ENCODE measurements around the gene ERC2.

ERC2 gene

DNA sequence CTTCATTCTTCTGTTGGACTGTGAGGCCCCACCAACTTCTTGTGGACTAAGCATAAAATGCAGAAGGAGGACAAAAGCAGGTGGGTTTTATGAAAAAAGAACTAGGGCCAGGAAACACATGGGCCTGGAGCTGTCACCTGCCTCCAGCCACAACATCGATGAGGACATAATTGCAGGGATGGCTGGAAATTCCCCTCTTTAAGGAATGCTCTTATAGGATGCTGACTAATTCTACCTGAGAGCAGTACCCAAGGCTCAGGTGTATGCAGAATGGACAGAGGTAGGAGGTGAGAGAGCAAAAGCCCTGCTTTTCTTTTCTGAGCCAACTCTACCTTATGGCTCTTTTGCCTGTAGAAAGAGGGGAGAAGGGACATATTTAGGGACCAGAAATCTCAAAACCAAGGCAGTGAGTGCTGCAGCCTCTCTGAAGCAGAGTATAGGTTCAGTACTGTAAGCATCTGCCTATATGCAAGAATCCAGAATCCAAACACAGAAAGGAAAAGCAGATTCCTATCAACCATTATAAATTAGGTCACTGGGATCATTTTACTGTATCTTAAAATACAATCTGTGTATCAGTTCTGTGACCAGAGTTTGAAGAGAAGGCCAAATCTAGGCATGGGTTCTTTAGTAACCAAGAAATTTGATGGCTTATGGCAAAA is 775.8 kb downstream of the ERC2 start:
- DNase-seq (ENCODE audit: low spot score) (no peak), FAIRE-seq (no peak)

- FAIRE-seq = no peak
- DNase-seq (ENCODE audit: low spot score) = no peak
Measured at GRCh38 chr3:55691141-55691540, 777.1 kb downstream of the ERC2 start.

DNA sequence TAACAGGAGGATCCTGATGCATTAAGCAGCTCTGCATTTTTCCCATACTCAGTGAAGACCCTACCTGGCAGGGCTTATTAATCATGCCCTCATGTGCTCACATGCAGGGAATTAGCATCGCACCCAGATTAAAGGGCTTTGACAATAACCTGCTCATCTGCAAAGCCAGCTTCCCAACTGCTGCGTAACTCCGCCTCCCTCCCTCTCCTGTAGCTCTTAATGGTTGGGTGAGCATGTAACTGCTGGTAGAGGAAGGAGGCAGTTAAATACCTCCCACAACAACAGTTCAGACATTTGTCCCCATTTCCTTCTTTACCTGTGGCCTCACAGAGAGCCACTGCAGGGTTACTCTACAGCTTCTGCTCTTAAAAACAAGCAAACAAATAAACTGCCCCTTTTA is 777.5 kb downstream of the ERC2 start:
- DNase-seq (ENCODE audit: low spot score) = no peak
- FAIRE-seq = no peak

- FAIRE-seq (no peak), DNase-seq (ENCODE audit: low spot score) (no peak)
Measured at GRCh38 chr3:55690177-55690576, 778.1 kb downstream of the ERC2 start.

DNA sequence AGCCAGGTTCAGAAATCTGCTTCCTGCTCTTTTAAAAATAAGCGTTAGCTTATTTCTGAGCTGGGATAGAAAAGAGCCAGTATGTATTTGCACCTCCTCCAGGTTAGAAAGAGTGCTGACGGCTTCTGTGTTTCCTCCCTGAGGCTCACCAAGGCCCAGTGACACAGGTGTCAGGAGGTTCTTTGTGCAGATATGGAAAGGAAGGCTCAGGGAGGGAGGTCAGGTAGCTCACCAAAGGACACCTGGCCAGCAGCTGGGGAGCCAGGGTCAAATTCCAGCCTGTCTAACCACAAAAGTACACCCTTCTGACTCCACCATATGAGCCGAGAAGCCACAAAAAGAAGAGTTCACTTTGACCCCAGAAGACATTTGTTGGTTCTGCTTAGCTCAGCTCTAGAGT is 780.1 kb downstream of the ERC2 start:
- DNase-seq (ENCODE audit: low spot score) (no peak), FAIRE-seq (no peak)

GRCh38 chr3:55687526-55687925 is 780.7 kb downstream of the ERC2 start:
- no peak for DNase-seq (ENCODE audit: low spot score)
- no peak for FAIRE-seq

- DNase-seq (ENCODE audit: low spot score) (peak; percentile 63), FAIRE-seq (peak; percentile 42)
Measured at GRCh38 chr3:55686426-55687254, 781.6 kb downstream of the ERC2 start.

- DNase-seq (ENCODE audit: low spot score) (no peak), FAIRE-seq (no peak)
Measured at GRCh38 chr3:55683666-55684270, 784.5 kb downstream of the ERC2 start.

DNA sequence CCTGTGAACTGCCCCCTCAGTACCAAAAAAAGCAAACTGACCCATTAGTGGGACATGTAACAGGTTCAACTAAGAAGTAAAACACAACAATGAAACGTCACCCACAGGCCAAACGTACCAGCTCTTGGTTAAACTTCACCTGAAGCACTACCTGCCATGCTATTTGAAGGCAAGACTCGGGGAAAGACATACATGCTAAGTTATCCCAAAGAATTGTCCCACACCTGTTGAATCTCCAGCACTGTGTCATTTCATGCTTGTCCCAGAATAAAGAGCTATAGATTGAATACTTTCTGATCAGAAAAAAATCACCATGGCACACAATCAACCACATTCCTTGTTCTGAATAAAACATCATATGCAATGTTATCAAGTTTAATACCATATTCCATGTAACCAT is 785.8 kb downstream of the ERC2 start:
- FAIRE-seq = no peak
- no peak for DNase-seq (ENCODE audit: low spot score)

DNA sequence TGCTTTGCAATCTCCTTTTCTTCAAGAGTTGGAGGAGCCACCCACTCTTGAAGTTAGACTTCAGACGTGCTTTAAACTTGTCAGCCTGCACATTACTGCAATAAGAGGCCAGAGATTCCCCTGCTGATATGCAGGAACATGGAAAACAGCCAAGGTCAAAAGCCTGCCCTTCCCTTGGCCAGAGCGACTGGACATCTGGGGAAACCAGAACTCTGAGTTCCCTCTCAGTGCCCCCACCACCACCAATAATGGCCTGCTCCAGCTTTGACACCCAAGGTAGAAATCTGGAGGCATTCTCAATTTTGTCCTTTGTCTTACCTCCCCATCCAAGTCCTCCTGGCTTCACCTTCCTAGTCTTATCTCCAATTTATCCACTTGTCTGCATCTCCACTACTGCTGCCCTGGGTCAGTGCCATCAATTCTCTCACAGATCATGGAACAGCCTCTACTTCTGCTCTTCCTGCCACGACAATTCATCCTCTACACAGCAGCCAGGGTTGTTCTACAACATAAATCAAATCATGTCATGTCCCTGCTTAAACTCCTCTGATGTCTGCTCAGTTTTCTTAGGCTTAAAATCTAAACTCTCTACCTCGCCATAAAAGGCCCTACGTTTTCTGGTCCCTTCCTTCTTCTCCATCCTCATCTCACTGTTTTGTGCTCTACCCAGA is 789.6 kb downstream of the ERC2 start:
- DNase-seq (ENCODE audit: low spot score) = no peak
- FAIRE-seq = no peak

GRCh38 chr3:55676643-55677042 is 791.6 kb downstream of the ERC2 start:
- no peak for FAIRE-seq
- DNase-seq (ENCODE audit: low spot score) = no peak

DNA sequence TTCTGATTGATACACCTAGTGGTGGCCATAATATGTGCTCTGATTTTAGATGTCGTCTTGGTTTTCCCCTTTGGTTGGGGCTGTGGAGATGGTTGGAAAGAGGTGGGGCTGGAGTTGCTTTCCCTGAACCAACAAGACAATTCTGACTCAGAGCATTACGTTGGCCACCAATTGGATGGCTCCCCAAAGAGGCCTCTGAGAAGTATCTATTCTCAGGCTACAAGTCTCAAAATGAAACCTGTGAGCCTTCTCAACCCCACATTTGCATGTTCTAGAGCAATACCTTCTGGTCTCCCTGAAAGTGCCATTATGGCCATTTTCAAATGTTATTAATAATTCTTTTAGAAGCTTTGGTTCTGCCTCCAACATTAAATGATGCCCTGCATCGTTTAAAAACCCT is 792.8 kb downstream of the ERC2 start:
- DNase-seq (ENCODE audit: low spot score) (no peak), FAIRE-seq (no peak)

DNA sequence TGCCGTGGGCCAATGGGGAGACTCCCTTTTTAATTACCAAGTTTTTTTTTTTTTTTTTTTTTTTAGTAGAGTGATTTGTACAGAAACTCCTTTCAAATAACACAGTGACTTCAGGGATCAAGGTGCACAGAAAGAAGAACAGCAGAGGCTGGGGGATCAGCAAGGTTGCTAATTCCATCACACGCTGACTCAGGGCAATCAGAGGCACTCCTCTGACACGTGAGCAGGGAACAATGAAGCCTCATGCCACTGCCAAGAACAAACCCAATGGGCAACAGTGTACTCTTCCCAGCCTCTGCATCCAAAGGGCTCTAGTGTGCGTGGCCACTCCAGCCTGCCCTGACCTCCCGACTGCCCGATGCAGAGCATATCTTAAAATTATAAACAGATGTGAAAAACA is 794.5 kb downstream of the ERC2 start:
- FAIRE-seq = no peak

GRCh38 chr3:55669133-55669532 is 799.1 kb downstream of the ERC2 start:
- FAIRE-seq = no peak
- DNase-seq (ENCODE audit: low spot score) = no peak

More for the DNA sequence above, 794.5 kb downstream of the ERC2 start:
- no peak for DNase-seq (ENCODE audit: low spot score)

DNA sequence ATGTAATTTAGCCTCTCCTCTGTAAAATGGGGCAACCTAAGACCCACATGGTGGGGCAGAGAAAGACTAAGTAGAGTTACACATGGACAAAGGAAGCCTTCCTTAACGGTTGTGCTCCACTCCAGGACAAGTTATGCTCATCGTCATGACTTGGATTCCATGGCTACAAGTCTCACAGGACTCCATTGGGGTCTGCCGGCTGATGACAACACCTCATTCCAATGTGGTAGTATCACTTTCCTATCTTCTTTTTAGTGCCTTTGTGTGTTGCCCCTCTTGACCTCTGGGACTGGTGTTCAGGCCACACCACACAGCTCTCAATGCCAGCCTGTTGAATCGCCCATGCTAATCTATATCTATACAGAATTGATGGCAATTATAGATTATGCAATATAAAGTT is 799.9 kb downstream of the ERC2 start:
- no peak for FAIRE-seq

DNA sequence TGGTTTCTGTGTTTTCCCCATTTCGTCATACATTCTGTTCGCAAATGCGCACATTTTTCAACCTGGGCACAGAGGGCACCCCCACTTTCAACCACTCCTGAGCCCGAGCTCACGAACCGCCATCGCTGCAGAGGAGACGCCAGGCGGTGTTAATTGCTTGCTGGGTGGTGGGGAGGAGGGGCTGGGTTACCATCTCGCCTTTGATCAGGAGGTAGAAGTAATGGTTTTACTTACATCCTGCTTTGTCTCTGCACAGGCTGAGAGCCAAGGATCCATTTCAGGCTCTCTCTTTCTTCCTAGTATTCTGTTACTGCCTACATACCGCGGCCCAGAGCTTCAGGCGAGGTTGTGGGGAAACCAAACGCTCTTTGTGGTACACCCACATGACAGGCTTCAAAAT is 803.9 kb downstream of the ERC2 start:
- no peak for DNase-seq (ENCODE audit: low spot score)
- FAIRE-seq = no peak

More for the DNA sequence above, 799.9 kb downstream of the ERC2 start:
- peak; percentile 21 for DNase-seq (ENCODE audit: low spot score)

DNA sequence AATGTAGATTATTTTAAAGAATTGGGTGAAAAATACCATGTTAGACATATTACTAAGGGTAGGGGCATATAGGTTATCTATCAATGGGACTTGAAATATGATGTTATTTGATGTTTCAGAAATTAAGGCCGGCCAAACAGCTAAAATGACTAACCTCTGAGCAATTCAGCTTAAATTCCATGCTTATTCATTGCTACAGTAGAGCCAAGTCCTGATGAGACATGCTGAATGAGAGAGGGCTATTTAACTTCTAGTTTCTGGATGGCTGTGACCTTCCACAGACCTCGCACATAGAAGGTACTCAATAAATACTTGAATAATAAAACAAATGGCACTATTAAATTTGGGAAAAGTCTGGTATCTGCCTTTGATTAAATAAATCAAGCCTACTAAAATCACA is 805.6 kb downstream of the ERC2 start:
- no peak for FAIRE-seq
- peak; percentile 33 for DNase-seq (ENCODE audit: low spot score)

DNA sequence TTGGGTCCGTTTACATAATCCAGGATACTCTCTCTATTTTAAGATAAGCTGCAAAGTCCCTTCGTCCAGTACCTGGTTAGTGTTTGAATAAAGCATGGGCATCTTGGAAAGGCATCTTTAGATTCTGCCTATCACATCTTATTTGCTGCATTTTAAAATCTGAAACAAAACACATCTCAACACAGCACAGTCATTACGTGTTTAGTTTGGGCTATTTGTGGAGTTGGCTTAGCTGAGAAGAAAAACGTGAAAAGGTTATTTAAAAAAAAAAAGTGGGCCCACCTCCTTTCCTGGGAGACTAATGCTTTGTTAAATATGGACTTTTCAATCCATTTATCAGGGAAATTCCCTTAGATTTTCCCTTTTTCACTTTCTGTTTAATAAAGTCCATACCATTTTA is 806.7 kb downstream of the ERC2 start:
- DNase-seq (ENCODE audit: low spot score) (no peak), FAIRE-seq (no peak)

DNA sequence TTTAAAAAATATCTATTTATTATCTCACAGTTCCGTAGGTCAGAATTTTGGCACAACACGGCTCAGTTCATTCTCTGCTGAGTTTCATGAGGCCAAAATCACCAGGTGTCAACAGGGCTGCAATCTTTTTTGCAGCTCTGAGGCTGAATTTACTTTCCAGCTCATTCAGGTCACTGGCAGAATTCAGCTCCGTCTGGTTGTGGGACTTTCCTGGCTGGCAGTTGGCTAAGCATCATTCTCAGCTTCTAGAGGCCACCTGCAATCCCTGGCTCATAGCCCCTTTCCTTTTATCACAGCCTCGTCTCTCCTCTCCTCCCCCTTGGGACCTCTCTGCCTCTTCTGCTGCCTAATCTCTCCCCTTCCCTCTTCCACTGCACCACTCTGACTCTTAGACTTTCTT is 807.1 kb downstream of the ERC2 start:
- FAIRE-seq (no peak), DNase-seq (ENCODE audit: low spot score) (no peak)

DNA sequence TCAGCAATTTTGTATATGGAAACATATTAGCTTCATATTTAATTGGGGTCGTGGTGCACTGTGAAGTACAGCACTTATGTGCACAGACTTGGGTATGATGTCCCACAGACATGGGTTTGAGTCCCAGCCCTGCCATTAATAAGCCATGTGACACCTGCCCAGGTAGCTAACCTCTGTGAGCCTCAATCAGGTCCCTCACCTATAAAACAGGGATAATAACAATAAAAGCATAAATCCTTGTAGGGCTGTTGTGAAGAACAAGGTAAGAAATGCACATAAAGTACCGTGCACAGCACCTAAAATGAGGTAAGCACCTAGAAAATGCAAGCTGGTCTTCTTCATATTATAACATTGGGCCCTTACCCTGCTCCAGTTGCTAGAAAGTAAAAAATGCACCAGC is 807.6 kb downstream of the ERC2 start:
- no peak for DNase-seq (ENCODE audit: low spot score)
- FAIRE-seq = no peak

DNA sequence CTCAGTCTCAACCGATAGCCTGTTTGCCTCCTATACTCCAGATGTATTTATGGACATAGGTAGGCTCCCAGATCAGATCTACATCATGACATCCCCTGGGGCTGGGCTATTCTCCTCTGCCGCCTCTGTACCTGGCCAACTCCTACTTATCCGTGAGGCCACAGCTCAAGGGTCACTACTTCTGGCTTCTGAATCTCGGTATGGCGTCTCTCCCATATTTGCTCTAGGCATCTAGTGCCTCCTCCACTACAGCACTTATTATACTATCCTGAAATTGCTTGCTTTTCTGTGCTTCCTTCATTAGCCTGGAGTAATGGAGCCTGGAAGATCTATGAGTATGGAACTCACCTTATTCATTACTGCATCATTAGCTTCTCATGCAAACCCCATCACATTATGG is 808.6 kb downstream of the ERC2 start:
- DNase-seq (ENCODE audit: low spot score) = no peak
- no peak for FAIRE-seq

All from urothelium cell line (cell line).